ENCODE data around the gene QSOX2. TPM values are rescaled to one million over a fixed set of nuclear protein-coding genes. Genes with fewer than 3 reads are reported as not detected.

Gene QSOX2
- polyA plus RNA-seq, 2 of the 4 experiments (the other 2 are of a cell fraction), result 22.3 to 30.2 TPM

DNA sequence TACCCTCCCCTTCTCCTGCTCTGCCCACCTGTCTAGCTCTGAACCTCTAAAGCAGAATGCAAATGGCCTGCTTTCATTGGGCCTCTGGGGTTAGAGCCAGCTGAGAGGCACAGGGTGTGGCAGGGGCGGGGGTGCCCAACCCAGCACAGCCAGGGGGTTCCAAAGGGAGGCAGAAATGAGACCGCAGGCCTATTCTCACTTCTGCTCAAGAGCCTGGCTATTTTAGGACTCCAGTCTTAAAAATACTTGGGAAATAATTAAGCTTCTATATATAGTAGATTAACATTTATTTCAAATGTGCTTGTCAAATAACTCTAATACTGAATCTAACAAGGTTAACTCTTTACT is 5.7 kb downstream of the QSOX2 start:
- 88% methylated on average over 2 of the region's 2 CpGs for WGBS (ENCODE audit: missing lambda C conversion rate)
- Histone ChIP-seq H3K4me1 (peaks cover 15% of the 10 kb centered on the region), H3K9me3 (no peaks in the 10 kb centered on the region), H3K27ac (no peak overlapping the region), H3K4me3 (no peak overlapping the region), H3K4me2 (no peak overlapping the region)
- CTCF ChIA-PET, result interaction anchor here (0.6 to 1.6 kb wide), 4 partner anchors 8 to 44 kb away, joined by 3 to 5 read pairs (median 4); no protein-coding TSS in a partner anchor
- no peak for FAIRE-seq
- no peak for ATAC-seq
- POLR2A ChIA-PET, result no interaction called here
- no peak for DNase-seq (ENCODE audit: low read depth in 1 of 2, low spot score in 1 of 2)
- no peak for TF ChIP-seq KDM5A (IDR thresholded peaks at IDR 0.05)
- TF ChIP-seq, protein P1, sequence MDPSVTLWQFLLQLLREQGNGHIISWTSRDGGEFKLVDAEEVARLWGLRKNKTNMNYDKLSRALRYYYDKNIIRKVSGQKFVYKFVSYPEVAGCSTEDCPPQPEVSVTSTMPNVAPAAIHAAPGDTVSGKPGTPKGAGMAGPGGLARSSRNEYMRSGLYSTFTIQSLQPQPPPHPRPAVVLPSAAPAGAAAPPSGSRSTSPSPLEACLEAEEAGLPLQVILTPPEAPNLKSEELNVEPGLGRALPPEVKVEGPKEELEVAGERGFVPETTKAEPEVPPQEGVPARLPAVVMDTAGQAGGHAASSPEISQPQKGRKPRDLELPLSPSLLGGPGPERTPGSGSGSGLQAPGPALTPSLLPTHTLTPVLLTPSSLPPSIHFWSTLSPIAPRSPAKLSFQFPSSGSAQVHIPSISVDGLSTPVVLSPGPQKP (IDR thresholded peaks at IDR 0.05; ENCODE audit: low read depth, low read length), result no peak
- no peak for TF ChIP-seq FOSL2 (IDR thresholded peaks at IDR 0.05)
- TF ChIP-seq FOSL2 (CRISPR knock-in tag; IDR thresholded peaks at IDR 0.05), result no peak
- no peak for TF ChIP-seq SMC3 (IDR thresholded peaks at IDR 0.05)
- TF ChIP-seq ZNF302 (CRISPR knock-in tag; IDR thresholded peaks at IDR 0.05), result no peak
- TF ChIP-seq EP300 (IDR thresholded peaks at IDR 0.05), result no peak
- no peak for TF ChIP-seq CEBPB (IDR thresholded peaks at IDR 0.05)
- TF ChIP-seq SREBF2 (IDR thresholded peaks at IDR 0.05), result no peak
- no peak for TF ChIP-seq POLR2A (IDR thresholded peaks at IDR 0.05; ENCODE audit: low read length)
- no peak for TF ChIP-seq MYC (IDR thresholded peaks at IDR 0.05; ENCODE audit: borderline replicate concordance, low read length)
- TF ChIP-seq, protein P2, sequence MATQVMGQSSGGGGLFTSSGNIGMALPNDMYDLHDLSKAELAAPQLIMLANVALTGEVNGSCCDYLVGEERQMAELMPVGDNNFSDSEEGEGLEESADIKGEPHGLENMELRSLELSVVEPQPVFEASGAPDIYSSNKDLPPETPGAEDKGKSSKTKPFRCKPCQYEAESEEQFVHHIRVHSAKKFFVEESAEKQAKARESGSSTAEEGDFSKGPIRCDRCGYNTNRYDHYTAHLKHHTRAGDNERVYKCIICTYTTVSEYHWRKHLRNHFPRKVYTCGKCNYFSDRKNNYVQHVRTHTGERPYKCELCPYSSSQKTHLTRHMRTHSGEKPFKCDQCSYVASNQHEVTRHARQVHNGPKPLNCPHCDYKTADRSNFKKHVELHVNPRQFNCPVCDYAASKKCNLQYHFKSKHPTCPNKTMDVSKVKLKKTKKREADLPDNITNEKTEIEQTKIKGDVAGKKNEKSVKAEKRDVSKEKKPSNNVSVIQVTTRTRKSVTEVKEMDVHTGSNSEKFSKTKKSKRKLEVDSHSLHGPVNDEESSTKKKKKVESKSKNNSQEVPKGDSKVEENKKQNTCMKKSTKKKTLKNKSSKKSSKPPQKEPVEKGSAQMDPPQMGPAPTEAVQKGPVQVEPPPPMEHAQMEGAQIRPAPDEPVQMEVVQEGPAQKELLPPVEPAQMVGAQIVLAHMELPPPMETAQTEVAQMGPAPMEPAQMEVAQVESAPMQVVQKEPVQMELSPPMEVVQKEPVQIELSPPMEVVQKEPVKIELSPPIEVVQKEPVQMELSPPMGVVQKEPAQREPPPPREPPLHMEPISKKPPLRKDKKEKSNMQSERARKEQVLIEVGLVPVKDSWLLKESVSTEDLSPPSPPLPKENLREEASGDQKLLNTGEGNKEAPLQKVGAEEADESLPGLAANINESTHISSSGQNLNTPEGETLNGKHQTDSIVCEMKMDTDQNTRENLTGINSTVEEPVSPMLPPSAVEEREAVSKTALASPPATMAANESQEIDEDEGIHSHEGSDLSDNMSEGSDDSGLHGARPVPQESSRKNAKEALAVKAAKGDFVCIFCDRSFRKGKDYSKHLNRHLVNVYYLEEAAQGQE (IDR thresholded peaks at IDR 0.05), result no peak
- no peak for TF ChIP-seq GATA3 (IDR thresholded peaks at IDR 0.05; ENCODE audit: borderline replicate concordance)
- TF ChIP-seq CHD2 (IDR thresholded peaks at IDR 0.05; ENCODE audit: low read length, partially characterized antibody), result no peak
- TF ChIP-seq, protein P3, sequence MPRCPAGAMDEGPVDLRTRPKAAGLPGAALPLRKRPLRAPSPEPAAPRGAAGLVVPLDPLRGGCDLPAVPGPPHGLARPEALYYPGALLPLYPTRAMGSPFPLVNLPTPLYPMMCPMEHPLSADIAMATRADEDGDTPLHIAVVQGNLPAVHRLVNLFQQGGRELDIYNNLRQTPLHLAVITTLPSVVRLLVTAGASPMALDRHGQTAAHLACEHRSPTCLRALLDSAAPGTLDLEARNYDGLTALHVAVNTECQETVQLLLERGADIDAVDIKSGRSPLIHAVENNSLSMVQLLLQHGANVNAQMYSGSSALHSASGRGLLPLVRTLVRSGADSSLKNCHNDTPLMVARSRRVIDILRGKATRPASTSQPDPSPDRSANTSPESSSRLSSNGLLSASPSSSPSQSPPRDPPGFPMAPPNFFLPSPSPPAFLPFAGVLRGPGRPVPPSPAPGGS (IDR thresholded peaks at IDR 0.05), result no peak
- no peak for TF ChIP-seq BHLHE40 (IDR thresholded peaks at IDR 0.05; ENCODE audit: low read depth, low read length)
- TF ChIP-seq EHMT2 (IDR thresholded peaks at IDR 0.05; ENCODE audit: low read depth), result no peak
- no peak for TF ChIP-seq MAFK (IDR thresholded peaks at IDR 0.05; ENCODE audit: partially characterized antibody)
- TF ChIP-seq RAD21 (conservative IDR thresholded peaks at IDR 0.05 in 1 of 2, IDR thresholded peaks at IDR 0.05 in 1 of 2), result no peak
- TF ChIP-seq POLR2AphosphoS2 (conservative IDR thresholded peaks at IDR 0.05; ENCODE audit: low read length), result no peak

GRCh38 chr9:136239135-136239982 is 6.3 kb downstream of the QSOX2 start:
- WGBS (ENCODE audit: missing lambda C conversion rate), result 89% methylated on average over 25 of the region's 25 CpGs
- no peak for ATAC-seq
- no peak overlapping the region for H3K4me3 ChIP-seq
- H3K4me2 ChIP-seq, result no peak overlapping the region
- no peak for DNase-seq (ENCODE audit: low read depth in 1 of 2, low spot score in 1 of 2)
- ChIA-PET CTCF (interaction anchor here (1.2 to 1.6 kb wide), 3 partner anchors 15 to 44 kb away, joined by 4 to 5 read pairs (median 5); no protein-coding TSS in a partner anchor), POLR2A (no interaction called here)
- no peak for FAIRE-seq
- H3K4me1 ChIP-seq, result peaks cover 12% of the 10 kb centered on the region
- no peaks in the 10 kb centered on the region for H3K9me3 ChIP-seq
- TF ChIP-seq KDM1A (IDR thresholded peaks at IDR 0.05; ENCODE audit: low read depth), result no peak
- TF ChIP-seq CTCF (IDR thresholded peaks at IDR 0.05), result no peak
- TF ChIP-seq JUNB (IDR thresholded peaks at IDR 0.05), result no peak
- no peak for TF ChIP-seq HOXA7 (CRISPR knock-in tag; IDR thresholded peaks at IDR 0.05)
- TF ChIP-seq HDAC2 (IDR thresholded peaks at IDR 0.05), result no peak
- TF ChIP-seq NR3C1 (IDR thresholded peaks at IDR 0.05), result no peak
- TF ChIP-seq EHMT2 (IDR thresholded peaks at IDR 0.05; ENCODE audit: low read depth), result no peak
- no peak overlapping the region for H3K27ac ChIP-seq
